Uterus (tissue), 4 donors: ENCODE results near the gene DNAJB5. TPM values are rescaled to one million over a fixed set of nuclear protein-coding genes. Genes with fewer than 3 reads are reported as not detected.

ENCODE experiments used
- DNase-seq, 2 donors: peaks; one replicate each; pipeline ENCODE4 v3.0.0-alpha.2; 2019 to 2020
- H3K27ac ChIP-seq, 2 donors: fragments of 200-600 bp; sonication (generic); 1 replicate in 1 of 2; 2 replicates in 1 of 2; pipeline ENCODE4 v1.5.1; 2016 to 2018
- H3K27me3 ChIP-seq, 2 donors: fragments of 200-600 bp; sonication (generic); one replicate each; pipeline ENCODE4 v1.5.1; 2018 to 2019; ENCODE audit warnings: control low read depth in 1 of 2
- H3K36me3 ChIP-seq, 2 donors: fragments of 200-600 bp; sonication (generic); one replicate each; pipeline ENCODE4 v1.5.1; 2019; ENCODE audit warnings: control low read depth in 1 of 2
- H3K4me1 ChIP-seq, 2 donors: fragments of 200-600 bp; sonication (generic); one replicate each; pipeline ENCODE4 v1.5.1; 2018 to 2019; ENCODE audit warnings: control low read depth in 1 of 2
- H3K4me3 ChIP-seq, 2 donors: fragments of 200-600 bp; sonication (generic); 1 replicate in 1 of 2; 2 replicates in 1 of 2; pipeline ENCODE4 v1.5.1; 2018 to 2019; ENCODE audit warnings: mild to moderate bottlenecking in 1 of 2
- H3K9me3 ChIP-seq, 2 donors: fragments of 200-600 bp; sonication (generic); one replicate each; pipeline ENCODE4 v1.5.1; 2019; ENCODE audit warnings: control low read depth in 1 of 2
- POLR2A ChIP-seq, 2 donors: fragments of 450-650 bp; IDR thresholded peaks; one replicate each; pipeline ENCODE4 v1.6.1; 2016; ENCODE audit warnings: antibody characterized with exemption in 2 of 2, mild to moderate bottlenecking in 1 of 2, moderate library complexity in 1 of 2
- intact Hi-C: fragments of 100-400 bp; cut with DNase I; formaldehyde crosslinking; loops from one replicate; pipeline ENCODE4 v1.15.1; 2023; ENCODE audit warnings: low total_unique reads
- total RNA-seq, 4 donors: library from RNA; depleted of rRNA in 3 of 4; stranded (reverse); fragments of >200 nt in 3 of 4; gene quantifications; one replicate each; pipeline versions ENCODE4 v1.1.0 to v1.2.4, GENCODE V29; 2014 to 2023
- TF ChIP-seq, protein P1 (sequence below), 4 experiments: fragments of 200-600 bp in 2 of 4; fragments of 450-650 bp in 2 of 4; sonication (generic) in 2 of 4; IDR thresholded peaks; one replicate each; pipeline ENCODE4 v1.5.1; 2016 to 2019; ENCODE audit warnings: antibody characterized with exemption in 4 of 4, mild to moderate bottlenecking in 2 of 4, moderate library complexity in 1 of 4
- donor health status: DM: yes; HTN: yes; CAD: no.

The DNAJB5 gene
- total RNA-seq, 4 donors from 2014 or later, result 9.7 to 45.0 (median 25.1) TPM

DNA sequence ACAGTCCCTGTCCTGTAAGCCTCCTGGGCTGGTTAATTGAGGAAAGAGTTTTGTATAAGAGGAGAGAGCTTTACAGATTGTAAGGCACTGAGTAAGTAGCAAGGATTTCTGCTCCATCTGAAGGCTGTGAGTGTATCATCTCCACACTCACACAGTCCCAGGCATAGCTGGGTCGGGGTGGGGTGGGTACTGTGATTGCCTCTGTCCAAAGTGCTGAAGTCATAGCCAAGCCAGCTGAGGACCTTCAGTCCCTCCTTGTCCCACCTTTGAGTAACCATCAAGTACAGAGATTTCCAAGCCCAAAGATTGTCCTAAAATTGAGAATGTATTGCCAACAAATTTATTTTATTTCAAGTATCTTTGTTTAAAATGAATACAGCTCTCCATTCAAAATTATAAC lies 5.5 kb upstream of the DNAJB5 start:
- no peaks in the 10 kb centered on the region for H3K27me3 ChIP-seq
- no peaks in the 10 kb centered on the region for H3K36me3 ChIP-seq
- no peak for DNase-seq
- H3K4me3 ChIP-seq, result no peak overlapping the region
- H3K27ac ChIP-seq, result no peak overlapping the region
- H3K9me3 ChIP-seq, result no peaks in the 10 kb centered on the region
- H3K4me1 ChIP-seq, result peaks cover 0 to 7% of the 10 kb centered on the region in 2 donors
- intact Hi-C loops, result loop anchor here (10.0 kb wide), 1 partner anchor 91 kb away; the partner anchor contains the start of genes FANCG and VCP
- no peak for TF ChIP-seq POLR2A (IDR thresholded peaks at IDR 0.05)
- TF ChIP-seq, protein P1, sequence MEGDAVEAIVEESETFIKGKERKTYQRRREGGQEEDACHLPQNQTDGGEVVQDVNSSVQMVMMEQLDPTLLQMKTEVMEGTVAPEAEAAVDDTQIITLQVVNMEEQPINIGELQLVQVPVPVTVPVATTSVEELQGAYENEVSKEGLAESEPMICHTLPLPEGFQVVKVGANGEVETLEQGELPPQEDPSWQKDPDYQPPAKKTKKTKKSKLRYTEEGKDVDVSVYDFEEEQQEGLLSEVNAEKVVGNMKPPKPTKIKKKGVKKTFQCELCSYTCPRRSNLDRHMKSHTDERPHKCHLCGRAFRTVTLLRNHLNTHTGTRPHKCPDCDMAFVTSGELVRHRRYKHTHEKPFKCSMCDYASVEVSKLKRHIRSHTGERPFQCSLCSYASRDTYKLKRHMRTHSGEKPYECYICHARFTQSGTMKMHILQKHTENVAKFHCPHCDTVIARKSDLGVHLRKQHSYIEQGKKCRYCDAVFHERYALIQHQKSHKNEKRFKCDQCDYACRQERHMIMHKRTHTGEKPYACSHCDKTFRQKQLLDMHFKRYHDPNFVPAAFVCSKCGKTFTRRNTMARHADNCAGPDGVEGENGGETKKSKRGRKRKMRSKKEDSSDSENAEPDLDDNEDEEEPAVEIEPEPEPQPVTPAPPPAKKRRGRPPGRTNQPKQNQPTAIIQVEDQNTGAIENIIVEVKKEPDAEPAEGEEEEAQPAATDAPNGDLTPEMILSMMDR (IDR thresholded peaks at IDR 0.05), result no peak

DNA sequence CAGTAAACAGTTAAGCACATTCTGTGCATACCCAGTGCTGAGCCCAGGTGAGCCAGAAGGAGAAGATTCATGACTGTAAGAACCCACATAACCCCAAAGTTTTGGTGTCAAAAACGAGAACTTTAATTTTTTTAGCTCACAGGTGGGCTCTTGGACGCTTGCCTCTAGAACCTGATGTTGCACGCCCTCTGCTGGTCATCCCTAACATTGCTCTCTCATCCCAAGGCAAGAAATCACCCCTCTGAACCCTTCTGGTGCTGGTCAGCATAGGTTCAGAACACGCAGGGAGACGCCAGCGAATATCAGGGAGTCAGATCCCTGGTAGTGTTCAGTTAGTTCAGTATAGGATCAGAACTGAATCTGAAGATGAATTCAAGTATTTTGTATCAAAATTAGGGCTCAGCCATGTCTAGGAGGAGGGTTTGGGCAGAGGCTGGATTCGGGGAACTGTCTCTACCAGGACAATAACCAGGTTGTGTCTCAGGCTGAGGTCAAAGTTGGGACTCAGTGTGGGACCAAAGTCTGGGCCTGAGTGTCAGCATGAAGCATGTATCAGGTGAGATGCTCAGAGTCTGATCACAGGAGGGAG lies 4.1 kb upstream of the DNAJB5 start:
- no peaks in the 10 kb centered on the region for H3K9me3 ChIP-seq
- H3K4me1 ChIP-seq, result peaks cover 0 to 7% of the 10 kb centered on the region in 2 donors
- no peak for TF ChIP-seq POLR2A (IDR thresholded peaks at IDR 0.05)
- TF ChIP-seq, protein P1 (IDR thresholded peaks at IDR 0.05), result peak; percentile 46 to 60 (median 56)
- intact Hi-C loops, result loop anchor here (10.0 kb wide), 1 partner anchor 89 kb away; the partner anchor contains the start of genes FANCG and VCP
- no peak overlapping the region for H3K4me3 ChIP-seq
- H3K27me3 ChIP-seq, result no peaks in the 10 kb centered on the region
- no peak overlapping the region for H3K27ac ChIP-seq
- H3K36me3 ChIP-seq, result no peaks in the 10 kb centered on the region
- peak; percentile 31 to 54 for DNase-seq

DNA sequence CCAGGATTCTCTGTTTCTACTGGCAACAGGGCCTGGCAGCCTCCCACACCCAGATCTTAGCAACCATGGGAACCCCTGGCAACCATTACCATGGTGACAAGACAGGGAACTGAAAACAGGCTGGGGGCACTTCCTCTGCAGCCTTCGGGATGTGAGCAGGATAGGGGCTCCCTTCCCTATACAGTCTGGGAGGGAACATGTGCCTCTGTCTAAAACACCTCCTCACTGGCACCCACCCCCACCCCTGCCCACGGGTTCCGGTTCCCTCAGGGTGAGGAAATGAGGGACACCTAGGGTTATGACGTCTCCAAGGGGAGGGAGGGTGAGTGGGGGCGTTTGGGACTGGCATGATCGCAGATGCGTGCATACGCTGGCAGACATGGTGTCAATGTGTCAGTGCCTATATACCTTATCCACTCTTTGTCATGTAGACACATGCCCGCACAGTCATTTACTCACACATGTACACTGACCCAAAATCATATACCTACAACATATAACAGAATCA lies 3.0 kb upstream of the DNAJB5 start:
- H3K36me3 ChIP-seq, result no peaks in the 10 kb centered on the region
- H3K27ac ChIP-seq, result no peak overlapping the region
- no peaks in the 10 kb centered on the region for H3K27me3 ChIP-seq
- no peak for DNase-seq
- H3K4me3 ChIP-seq, result no peak overlapping the region
- H3K9me3 ChIP-seq, result no peaks in the 10 kb centered on the region
- peaks cover under 1 to 13% of the 10 kb centered on the region in 2 donors for H3K4me1 ChIP-seq
- no peak for TF ChIP-seq POLR2A (IDR thresholded peaks at IDR 0.05)
- TF ChIP-seq, protein P1 (IDR thresholded peaks at IDR 0.05), result no peak
- intact Hi-C loops, result loop anchor here (10.0 kb wide), 1 partner anchor 88 kb away; the partner anchor contains the start of genes FANCG and VCP

DNA sequence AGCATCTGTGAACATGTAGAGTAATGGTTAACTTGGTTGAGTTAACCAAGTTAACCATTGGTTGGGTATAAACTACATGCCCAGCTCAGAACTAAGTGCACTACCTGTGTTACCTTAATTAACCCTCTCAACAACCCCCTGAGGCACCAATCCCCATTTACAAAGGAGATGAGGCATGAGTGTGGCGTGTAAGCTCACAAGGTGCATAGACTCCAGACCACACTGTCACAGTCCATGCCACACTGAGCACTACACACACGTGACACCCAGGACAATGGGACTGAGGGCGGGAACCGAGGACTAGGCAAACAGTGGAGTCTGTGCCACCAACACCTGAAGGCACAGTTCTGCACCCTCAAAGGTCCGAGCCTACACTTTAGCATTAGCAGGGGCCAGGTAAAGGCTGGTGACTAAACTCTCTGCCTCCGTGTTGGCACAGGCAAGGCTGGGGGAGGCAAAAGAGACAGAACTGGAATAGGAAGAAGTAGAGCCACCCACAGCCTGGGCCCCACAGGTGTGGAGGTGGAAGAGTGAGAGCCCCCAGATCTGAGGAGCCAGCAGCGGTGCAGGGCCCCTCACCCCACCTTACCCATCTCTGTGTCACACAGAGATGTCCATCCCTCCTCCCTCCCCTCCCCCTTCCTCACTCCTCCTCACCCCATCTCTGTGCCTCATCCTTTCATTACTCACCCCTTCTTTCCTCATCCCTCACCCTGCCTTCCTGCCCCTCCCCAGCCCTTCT lies 2.2 kb upstream of the DNAJB5 start:
- DNase-seq, result no peak
- TF ChIP-seq POLR2A (IDR thresholded peaks at IDR 0.05), result no peak
- TF ChIP-seq, protein P1 (IDR thresholded peaks at IDR 0.05), result no peak
- H3K27me3 ChIP-seq, result no peaks in the 10 kb centered on the region
- intact Hi-C loops, result loop anchor here (10.0 kb wide), 1 partner anchor 87 kb away; the partner anchor contains the start of genes FANCG and VCP
- H3K27ac ChIP-seq, result no peak overlapping the region
- no peaks in the 10 kb centered on the region for H3K36me3 ChIP-seq
- peaks cover 6 to 18% of the 10 kb centered on the region in 2 donors for H3K4me1 ChIP-seq
- no peaks in the 10 kb centered on the region for H3K9me3 ChIP-seq
- no peak overlapping the region for H3K4me3 ChIP-seq
